ENCODE results near the gene PPIP5K1. TPM values are rescaled to one million over a fixed set of nuclear protein-coding genes. Genes with fewer than 3 reads are reported as not detected.

Gene PPIP5K1
- total and polyA plus RNA-seq, 9 of the 15 experiments (the other 6 are each of a cell fraction or from before 2014, with no cell fraction given) = 2.5 to 74.6 (median 35.1) TPM

- TF ChIP-seq, protein P1, sequence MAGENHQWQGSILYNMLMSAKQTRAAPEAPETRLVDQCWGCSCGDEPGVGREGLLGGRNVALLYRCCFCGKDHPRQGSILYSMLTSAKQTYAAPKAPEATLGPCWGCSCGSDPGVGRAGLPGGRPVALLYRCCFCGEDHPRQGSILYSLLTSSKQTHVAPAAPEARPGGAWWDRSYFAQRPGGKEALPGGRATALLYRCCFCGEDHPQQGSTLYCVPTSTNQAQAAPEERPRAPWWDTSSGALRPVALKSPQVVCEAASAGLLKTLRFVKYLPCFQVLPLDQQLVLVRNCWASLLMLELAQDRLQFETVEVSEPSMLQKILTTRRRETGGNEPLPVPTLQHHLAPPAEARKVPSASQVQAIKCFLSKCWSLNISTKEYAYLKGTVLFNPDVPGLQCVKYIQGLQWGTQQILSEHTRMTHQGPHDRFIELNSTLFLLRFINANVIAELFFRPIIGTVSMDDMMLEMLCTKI (IDR thresholded peaks at IDR 0.05; ENCODE audit: partially characterized antibody) = no peak
- TF ChIP-seq MEF2D (tag; conservative IDR thresholded peaks at IDR 0.05; ENCODE audit: low read depth) (no peak), SMC3 (conservative IDR thresholded peaks at IDR 0.05; ENCODE audit: insufficient read depth, low read depth, low read length) (no peak), ZBTB2 (IDR thresholded peaks at IDR 0.05) (no peak), CBFA2T3 (IDR thresholded peaks at IDR 0.05) (0 out of 2 replicates have a peak, but pooled peaks have one; percentile 5), ZNF311 (CRISPR knock-in tag; IDR thresholded peaks at IDR 0.05) (no peak), CXXC5 (CRISPR knock-in tag; IDR thresholded peaks at IDR 0.05) (no peak), SUPT5H (IDR thresholded peaks at IDR 0.05) (no peak), SIN3B (IDR thresholded peaks at IDR 0.05; ENCODE audit: low read depth) (no peak), FUS (optimal IDR thresholded peaks at IDR 0.05; ENCODE audit: low read depth, low read length) (no peak), MED1 (CRISPR knock-in tag; IDR thresholded peaks at IDR 0.05; ENCODE audit: borderline replicate concordance) (no peak)
- TF ChIP-seq, protein P2, sequence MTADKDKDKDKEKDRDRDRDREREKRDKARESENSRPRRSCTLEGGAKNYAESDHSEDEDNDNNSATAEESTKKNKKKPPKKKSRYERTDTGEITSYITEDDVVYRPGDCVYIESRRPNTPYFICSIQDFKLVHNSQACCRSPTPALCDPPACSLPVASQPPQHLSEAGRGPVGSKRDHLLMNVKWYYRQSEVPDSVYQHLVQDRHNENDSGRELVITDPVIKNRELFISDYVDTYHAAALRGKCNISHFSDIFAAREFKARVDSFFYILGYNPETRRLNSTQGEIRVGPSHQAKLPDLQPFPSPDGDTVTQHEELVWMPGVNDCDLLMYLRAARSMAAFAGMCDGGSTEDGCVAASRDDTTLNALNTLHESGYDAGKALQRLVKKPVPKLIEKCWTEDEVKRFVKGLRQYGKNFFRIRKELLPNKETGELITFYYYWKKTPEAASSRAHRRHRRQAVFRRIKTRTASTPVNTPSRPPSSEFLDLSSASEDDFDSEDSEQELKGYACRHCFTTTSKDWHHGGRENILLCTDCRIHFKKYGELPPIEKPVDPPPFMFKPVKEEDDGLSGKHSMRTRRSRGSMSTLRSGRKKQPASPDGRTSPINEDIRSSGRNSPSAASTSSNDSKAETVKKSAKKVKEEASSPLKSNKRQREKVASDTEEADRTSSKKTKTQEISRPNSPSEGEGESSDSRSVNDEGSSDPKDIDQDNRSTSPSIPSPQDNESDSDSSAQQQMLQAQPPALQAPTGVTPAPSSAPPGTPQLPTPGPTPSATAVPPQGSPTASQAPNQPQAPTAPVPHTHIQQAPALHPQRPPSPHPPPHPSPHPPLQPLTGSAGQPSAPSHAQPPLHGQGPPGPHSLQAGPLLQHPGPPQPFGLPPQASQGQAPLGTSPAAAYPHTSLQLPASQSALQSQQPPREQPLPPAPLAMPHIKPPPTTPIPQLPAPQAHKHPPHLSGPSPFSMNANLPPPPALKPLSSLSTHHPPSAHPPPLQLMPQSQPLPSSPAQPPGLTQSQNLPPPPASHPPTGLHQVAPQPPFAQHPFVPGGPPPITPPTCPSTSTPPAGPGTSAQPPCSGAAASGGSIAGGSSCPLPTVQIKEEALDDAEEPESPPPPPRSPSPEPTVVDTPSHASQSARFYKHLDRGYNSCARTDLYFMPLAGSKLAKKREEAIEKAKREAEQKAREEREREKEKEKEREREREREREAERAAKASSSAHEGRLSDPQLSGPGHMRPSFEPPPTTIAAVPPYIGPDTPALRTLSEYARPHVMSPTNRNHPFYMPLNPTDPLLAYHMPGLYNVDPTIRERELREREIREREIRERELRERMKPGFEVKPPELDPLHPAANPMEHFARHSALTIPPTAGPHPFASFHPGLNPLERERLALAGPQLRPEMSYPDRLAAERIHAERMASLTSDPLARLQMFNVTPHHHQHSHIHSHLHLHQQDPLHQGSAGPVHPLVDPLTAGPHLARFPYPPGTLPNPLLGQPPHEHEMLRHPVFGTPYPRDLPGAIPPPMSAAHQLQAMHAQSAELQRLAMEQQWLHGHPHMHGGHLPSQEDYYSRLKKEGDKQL (CRISPR knock-in tag; IDR thresholded peaks at IDR 0.05; ENCODE audit: borderline replicate concordance) = no peak
- TF ChIP-seq, protein P3, sequence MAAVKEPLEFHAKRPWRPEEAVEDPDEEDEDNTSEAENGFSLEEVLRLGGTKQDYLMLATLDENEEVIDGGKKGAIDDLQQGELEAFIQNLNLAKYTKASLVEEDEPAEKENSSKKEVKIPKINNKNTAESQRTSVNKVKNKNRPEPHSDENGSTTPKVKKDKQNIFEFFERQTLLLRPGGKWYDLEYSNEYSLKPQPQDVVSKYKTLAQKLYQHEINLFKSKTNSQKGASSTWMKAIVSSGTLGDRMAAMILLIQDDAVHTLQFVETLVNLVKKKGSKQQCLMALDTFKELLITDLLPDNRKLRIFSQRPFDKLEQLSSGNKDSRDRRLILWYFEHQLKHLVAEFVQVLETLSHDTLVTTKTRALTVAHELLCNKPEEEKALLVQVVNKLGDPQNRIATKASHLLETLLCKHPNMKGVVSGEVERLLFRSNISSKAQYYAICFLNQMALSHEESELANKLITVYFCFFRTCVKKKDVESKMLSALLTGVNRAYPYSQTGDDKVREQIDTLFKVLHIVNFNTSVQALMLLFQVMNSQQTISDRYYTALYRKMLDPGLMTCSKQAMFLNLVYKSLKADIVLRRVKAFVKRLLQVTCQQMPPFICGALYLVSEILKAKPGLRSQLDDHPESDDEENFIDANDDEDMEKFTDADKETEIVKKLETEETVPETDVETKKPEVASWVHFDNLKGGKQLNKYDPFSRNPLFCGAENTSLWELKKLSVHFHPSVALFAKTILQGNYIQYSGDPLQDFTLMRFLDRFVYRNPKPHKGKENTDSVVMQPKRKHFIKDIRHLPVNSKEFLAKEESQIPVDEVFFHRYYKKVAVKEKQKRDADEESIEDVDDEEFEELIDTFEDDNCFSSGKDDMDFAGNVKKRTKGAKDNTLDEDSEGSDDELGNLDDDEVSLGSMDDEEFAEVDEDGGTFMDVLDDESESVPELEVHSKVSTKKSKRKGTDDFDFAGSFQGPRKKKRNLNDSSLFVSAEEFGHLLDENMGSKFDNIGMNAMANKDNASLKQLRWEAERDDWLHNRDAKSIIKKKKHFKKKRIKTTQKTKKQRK (IDR thresholded peaks at IDR 0.05; ENCODE audit: borderline replicate concordance, low read depth, low read length) = no peak
These were observed 96.1 kb downstream of the PPIP5K1 start (continued) for GRCh38 chr15:43493703-43494472.

All from K562 (cell line).